HG02981 (cell line): ENCODE measurements around the gene ADORA1.

ENCODE experiments used
- ATAC-seq: cut with Tn5 transposase; IDR thresholded peaks from one replicate; pipeline ENCODE4 v1.9.1; 2021; ENCODE audit warnings: mild to moderate bottlenecking, moderate library complexity; ENCODE audit not compliant: unreplicated experiment

ADORA1 gene

DNA sequence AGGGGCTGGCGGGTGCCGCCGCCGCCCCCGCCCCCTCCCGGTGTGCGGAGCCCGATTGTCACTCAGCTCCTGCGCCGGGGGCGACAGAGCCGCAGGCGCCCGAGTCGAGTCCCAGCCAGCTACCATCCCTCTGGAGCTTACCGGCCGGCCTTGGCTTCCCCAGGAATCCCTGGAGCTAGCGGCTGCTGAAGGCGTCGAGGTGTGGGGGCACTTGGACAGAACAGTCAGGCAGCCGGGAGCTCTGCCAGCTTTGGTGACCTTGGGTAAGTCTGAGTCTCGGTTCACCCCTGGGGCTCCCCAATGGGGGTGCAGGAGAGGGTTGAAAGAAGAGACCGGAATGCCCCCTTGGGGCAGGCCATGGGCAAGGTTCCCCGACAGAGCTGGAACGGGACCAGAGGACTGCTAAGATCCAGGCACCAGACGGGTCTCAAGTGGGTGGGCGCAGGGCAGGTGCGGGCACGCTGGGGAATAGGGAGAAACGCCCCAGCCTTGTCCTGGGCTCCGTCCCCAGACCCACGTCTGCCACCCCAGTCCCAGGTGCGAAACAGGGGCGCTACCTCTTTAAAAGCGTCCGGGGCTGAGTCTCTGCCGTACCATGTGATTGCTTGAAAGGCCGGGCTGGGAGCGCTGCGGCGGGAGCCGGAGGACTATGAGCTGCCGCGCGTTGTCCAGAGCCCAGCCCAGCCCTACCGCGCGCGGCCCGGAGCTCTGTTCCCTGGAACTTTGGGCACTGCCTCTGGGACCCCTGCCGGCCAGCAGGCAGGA, at the start of gene ADORA1:
ADORA1 (plus strand) TSS at position 61 of the 765 bp plus-strand sequence. CDS start 1,116 bp downstream, outside the sequence.
- no peak for ATAC-seq

DNA sequence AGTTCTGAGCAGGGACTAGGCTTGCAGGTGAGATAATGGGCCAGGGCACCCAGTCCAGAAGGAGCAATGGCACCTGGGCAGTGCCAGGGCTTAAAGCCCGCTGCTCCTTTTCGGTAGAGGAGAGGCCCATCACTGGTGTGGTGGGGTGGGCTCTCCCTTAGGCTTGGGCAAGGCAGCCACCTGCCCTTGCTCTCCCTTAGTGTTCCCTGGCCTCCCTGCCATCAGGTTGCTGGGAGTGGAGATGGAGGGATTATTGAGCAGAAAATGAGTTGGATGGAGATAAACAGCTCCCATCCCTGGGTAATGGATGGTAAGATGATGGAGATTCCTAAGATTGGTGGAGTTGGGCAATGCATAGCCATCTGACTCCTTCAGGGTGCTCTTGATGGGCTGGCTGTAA, 49.6 kb upstream of the ADORA1 start:
- ATAC-seq = no peak

DNA sequence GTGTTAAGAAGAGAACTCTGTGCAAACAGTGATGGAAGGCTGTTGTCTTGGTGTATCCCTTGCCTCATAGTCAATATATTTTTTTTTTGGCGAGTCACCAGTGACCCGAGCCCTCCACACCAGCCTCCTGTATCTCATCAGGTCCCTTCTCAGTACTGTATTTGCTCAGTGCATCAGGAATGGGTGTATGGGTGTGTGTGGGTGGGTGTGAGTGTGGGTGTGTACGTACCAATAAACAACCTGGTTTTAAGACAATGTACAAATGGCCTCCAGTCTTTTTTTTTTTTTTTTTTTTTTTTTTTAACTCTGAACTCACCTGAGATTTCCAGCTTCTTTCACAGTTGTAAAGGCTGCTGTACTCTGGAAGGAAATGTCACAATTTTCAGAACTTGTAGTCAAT, 49.0 kb upstream of the ADORA1 start:
- no peak for ATAC-seq

DNA sequence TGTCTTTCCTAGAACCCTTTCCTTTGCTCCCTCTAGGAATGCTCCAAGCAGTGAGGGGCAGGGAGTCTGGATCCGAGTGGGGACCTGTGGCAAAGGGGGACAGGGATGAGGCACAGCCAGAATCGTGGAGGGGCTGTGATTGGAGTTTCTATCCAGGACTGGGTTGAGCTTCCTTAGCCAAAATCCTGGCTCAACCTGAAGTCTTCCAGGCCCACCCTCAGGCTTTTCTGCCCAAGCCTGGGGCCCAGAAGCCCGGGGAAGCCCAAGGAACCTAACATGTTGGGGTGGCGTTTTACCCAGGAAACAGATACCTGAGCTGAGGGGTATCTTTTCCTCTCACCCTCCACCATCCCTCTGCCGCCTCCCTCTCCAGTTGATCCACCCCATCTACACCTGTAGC, 47.1 kb upstream of the ADORA1 start:
- ATAC-seq = no peak

DNA sequence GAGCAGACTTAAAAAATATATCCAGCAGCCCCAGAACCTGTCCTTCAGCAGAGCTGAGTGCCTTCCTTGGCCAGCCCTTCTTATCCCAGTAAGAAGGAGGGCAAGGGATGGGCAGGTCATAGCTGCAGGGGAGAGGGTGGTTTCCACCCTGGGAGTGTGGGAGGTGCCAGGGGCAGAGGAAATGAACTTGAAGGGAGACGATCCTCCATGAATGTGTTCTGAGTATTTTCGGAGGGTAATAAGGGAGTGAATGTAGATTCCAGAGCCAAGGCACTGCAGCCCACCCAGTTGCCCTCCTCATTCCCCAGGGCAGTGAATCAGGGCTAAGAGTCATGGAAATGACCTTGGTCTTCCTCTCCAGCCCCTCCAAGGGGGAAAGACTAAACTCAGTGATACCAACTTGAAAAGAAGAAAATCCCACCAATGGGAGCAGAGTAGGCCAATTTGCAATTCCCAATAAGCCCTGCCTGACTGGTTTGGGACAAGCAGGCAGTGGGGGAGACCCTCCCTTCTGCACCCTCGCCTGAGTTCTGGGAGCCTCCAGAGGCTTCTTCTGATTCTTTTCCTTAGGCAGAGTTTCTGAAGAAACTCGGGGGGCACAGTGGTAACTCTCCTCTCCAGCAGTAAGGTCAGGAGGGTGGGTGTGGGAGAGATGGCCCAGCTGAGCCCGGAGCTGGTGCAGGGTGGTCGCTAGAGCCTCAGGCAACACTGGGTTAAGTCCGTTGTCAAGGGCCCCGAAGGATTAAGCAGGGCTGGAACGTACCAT, 45.9 kb upstream of the ADORA1 start:
- no peak for ATAC-seq

DNA sequence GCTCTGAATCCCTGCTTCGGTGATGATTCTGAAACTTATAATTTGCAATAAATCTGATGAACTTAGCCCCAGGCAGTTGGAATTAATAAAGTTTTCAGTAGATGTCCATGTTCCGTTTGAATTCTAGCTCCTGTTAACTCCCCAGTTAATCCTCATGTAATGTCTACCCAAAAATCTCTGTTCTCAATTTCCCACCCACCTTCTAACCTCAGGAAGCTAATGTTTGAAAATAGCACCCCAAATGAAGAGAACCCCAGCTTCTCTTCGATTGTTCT, 45.4 kb upstream of the ADORA1 start:
- no peak for ATAC-seq

DNA sequence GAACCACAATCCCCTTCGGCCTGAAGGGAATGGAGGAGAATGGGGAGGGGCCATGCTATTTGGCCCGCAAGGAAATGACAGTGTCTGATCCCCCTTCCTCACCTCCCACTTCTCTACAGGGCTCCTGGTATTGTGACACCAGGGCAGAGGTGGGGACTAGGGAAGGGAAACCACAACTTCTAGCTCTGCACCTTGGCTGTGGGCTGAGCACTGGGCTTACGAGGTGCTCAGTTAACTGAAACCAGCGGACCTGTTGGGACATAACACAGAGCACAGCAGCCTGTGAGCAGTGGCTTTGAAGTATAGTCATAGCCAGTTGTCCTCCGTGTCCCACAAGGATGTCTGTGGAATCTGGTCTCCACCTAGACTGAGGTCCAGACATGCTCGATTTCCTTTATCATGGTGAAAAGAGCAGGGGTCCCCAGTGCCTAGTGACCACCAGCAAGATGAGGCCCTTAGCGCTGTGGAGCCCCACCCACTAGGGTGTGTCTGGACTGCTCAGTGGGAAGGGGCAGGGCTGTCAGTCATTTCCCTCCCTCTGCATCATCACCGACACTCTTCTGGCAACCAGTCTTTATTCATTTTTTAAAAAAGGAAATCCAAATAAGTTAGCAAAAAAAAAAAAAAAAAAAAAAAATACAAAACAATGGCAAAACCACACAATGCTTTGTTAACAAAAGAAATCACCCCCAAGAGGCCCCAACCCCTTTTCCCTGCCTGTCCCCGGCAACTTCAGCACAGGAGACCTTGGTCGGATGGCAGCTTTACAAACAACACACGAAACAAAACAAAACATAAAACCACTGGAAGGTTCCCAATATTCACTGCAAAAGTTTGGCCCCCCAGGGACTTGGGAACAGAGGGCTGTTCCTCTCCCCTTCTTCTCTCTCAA, 44.7 kb upstream of the ADORA1 start:
- ATAC-seq = no peak

DNA sequence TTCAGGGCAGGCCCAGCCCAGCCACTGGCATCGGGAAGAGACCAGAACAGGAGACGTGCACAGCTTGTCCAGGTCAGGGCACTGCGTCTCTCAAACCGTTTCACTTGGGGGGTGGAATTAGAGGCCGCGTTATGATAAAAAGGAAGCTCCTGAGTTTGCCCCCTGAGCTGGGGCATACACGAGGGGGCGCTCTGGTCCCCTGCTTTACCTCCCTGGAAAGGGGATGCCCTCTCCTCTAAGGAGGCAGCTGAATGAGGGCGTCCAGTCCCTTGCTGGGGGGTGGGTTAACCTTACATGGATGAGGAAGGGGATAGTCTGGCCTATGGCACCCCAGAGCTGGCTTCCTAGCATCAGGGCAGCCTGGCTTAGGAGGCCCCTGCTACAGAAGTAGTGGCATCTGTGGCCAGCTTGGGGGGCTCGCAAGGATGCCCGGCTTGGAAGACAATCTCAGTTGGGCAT, 44.0 kb upstream of the ADORA1 start:
- no peak for ATAC-seq

DNA sequence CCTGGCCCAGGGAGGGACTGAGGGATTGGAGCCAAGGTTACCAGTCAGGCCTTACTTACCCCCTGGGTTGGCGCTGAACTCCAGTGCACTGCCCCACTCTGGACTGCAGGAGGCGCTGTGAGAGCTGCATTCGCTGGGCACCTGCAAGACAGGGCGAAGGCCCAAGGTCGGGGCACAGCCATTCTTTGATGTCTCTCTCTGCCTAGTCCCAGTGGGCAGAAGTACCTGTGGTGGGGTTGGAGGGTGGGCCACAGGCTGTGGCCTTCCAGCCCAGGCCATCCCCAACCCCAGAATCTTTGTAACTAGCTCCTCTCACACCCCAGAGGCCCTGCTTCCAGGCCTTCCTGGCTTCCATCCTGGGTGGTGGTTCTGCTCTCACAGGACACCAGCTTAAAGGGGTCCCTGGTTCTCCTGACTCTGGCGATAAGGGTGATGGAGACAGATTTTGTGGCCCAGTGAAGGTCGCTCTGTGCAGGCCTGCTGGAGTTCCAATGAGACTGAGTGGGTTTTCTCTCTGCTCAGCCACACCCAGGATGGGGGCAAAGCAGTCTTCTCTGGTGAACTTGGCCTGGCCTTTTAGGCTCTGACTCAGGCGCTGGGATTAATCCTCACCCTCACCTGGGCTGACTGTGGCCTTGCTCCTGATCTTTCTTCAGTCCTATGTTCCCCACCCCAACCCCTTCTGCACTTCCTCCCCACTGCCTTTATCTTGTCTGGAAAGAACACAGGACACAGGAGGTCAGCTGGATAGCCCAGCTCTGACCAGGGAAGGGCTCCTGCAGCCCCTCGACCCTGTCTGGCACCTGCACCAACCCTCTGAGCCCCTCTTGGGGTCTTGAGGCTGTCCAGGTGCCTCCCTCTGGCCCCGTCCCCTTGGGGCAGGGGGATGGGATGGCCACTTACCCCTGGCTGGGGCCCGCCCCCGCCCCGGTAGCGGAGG, 42.7 kb upstream of the ADORA1 start:
- no peak for ATAC-seq

DNA sequence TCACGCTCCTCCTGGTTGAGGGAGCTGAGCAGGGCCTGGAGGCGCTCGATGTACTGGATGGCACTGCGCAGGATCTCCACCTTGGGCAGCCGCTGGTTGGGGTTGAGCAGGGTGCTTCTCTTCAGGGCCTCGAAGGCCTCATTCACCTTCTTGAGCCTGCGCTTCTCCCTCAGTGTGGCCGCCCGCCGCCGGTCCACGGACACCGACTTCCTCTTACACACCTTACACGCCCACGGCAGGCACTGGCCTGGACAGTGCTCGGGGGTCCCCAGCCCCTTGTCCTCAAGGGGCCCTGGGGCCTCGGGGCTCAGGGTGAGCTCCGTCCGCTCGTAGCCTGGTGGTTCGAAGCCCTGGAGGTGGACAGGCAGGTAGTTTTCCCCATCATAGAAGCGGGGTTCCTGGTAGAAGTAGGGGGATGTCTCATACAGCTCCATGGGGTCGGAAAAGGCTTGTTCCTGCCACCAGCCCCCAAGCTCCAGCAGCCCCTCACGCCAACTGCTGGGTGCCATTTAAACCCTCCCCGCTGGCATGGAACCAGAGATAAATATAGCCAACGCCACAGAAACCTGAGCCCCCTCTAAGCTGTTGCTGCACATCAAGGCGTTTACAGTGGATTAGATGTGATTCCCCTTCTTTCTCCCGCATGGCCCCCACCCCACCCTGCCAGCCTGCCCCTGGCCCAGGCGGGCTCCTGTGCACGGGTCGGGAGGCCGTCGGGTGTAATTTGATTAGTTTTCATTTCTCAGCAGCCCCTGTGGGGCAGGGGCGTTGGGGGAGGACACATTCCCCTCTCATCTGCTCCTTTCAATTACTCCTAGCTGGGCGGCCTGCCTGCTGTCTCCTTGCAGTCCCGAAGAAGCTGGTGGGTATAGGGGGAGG, 41.8 kb upstream of the ADORA1 start, which contains the start of gene MYOG:
MYOG (minus strand) TSS at position 485 of the 879 bp plus-strand sequence; CDS start at position 434, 51 bp downstream.
- ATAC-seq = no peak

DNA sequence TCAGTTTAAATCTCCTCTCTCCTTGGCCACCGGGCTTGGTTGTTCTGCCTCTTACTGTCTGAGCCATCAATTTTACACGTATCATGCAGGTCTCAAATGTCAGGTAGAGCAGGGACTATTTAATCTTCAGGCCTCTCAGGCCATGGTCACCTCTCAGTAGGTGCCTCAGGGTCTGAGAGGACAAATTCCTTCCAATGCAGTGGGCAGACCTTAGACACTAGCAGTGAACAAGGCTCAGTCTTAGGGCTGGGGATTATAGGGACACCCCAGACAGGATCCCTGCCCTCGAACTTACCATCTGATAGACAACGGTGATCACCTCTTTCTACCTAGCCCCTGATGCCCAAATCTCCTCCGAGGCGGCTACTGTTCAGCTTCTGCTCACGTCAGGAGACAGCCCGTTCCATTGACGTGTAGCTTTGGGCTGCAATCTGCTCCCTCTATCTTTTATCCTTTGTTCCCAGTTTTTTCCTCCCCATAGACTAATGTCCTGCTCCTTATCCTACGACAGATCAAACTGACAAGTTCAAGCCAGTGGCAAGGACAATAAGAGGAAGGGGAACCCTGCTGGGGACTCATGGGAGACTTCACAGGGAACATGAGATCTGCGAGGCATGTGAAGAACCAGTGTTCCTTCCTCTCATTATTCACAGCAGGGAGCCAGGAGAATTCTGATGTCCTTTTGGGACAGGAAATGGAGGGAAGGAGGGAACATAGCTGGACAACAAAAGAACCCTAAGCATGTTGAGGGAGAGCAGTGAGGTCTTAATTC, 40.3 kb upstream of the ADORA1 start:
- ATAC-seq = no peak

DNA sequence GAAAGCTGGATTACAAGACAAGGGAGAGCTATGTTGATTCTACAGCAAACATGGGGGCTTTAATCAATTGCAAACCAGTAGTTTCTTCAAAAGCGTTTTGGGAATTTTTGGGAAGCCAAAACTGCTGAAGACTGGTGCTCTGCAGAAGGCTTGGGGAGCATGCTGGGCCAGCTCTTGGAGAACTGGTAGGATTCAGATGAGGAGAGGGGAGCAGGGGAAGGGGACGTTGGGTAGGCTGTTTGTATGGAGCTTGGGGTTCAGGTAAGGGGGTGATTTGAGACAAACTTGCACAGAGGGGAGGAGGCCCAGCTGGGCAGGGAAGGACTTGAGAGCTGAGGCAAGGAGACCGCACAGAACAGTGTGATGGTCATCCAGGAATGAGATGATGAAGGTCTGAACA, 39.1 kb upstream of the ADORA1 start:
- ATAC-seq = no peak

DNA sequence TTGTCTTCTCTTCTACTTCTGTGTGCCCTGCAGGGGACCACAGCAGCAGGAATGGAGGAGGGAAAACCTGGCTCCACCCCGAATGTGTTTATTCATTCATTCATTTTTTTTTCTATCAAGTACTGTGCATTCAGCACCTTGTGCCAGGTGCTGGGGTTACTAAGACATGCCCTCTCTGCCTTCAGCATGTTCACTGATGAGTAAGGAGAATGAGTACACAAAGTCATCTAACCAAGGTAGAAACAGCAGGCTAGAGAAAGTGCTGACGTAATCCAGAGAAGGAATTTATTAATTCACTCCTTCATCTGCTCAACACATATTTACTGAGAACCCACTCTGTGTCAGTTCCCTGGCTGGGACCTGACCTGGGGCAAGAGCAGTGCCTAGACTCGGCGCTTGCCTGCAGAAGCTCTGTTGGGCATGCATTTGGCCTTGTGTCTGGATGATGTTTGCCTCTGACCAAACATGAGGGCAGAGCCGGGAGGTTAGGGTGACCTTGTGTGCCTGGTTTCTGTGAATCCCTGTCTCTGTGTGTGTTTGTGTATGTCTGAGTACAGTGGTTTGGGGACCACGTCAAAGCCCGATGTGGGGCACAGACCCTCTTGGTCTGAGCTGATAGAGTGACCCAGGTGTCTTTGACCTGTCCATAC, 38.4 kb upstream of the ADORA1 start:
- no peak for ATAC-seq

DNA sequence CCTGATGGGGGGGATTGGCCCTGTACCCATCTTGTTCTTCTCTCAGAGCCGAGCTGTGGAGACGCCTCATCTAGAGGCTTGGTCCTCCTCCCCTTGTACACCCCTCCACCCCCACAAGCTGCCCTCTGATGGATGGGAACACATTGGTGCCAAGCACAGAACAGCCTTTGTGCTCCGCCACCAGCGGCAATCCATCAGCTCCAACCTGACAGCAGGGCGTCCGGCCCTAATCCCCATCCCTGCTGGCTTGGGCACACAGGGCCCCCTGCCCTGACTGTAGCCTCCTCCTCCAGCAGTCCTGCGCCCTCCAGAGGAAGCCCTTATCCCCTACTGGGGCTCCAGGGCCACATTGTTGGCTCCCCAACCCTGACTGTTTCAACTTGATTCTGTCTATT, 37.9 kb upstream of the ADORA1 start:
- ATAC-seq = no peak

DNA sequence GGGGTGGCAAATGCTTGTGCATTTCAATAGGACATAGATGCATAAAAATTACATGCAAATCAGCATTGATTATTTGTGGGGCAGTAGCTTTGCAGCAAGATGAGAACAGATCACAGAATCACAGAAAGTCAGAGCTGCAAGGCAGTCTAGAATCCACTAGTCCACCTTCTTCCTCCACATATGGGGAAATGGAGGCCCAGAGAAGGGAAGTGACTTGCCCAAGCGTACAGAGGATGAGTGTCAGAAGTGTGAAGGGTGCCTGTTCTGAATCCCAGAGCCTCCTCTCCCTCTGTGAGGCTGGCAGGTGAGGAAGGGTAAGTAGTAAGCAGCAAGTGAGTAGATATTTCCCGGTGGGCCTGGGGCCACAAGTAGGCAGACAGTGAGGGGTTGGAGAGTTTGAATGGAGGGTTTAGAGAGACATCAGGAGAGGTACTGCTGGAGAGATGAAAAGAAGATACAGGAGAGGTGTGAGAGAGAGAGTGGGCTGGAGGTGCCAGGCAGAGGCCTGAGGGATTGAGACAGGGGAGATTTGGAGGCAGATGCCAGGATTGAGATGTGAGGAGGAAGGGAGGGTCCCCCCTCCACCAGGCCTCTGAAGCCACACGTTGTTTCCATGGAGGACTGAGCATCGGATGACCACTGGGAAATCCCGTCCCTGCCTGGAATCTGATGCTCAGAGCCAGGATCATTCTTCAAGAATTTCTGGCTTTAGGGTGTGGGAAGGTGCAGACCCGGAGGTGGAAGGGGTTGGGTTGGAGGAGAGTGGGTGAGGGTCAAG, 36.9 kb upstream of the ADORA1 start:
- ATAC-seq = no peak

DNA sequence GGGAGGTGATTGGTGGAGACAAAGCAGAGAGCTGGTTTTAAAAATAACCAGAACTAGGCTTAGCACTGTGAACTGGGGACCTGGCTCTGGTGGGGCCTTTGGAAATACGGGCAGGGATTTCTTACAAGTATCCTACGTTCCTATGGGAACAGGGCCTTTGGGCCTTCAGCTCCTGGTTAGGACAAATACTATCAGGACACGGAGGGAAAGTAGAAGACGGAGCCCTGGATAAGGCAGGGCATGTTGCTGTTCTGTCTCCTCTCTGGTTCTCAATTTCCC, 36.4 kb upstream of the ADORA1 start:
- ATAC-seq = no peak

DNA sequence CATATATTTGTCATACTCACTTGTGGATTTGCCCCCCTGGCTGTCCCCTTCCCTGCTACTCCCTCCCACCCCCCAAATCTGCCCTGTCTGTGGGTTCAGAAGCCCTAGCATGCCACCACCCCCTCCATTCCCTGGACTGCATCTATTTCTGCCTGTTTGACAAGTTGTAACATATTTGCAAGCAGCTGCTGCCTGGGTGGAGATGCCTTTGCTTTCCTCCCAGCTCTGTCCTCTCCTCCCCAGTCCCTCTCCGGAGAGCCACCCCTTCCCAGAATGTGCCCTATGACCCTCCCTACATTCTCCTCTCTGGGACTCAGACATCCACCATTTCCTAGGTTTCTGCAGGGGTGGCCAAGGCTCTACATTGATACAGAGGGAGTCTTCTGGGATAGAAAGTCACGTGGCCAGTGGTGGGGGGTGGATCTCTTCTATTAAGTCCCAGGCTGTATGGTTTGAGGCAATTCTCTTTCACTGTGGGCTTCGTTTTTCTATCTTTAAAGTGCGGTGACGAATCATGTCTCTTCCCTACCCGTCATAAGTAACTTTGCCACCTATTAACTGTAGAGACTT, 35.7 kb upstream of the ADORA1 start:
- ATAC-seq = no peak
